Gastrocnemius medialis (tissue), 4 donors: ENCODE data around the gene PHC2. TPM values are rescaled to one million over a fixed set of nuclear protein-coding genes. Genes with fewer than 3 reads are reported as not detected.

Experiments
- ATAC-seq, 2 donors: fragments of 150-250 bp; one replicate each; pipeline ENCODE4 v1.9.1; 2016
- DNase-seq, 2 donors: peaks; one replicate each; pipeline ENCODE4 v3.0.0-alpha.2; 2019
- H3K27ac ChIP-seq, 4 donors: fragments of 200-600 bp; sonication (generic); 1 replicate in 1 of 4; 2 replicates in 3 of 4; pipeline ENCODE4 v1.5.1; 2016 to 2018; ENCODE audit warnings: mild to moderate bottlenecking in 2 of 4, moderate library complexity in 1 of 4
- H3K27me3 ChIP-seq, 3 donors: fragments of 200-600 bp; sonication (generic) in 2 of 3; 1 replicate in 1 of 3; 2 replicates in 2 of 3; pipeline versions ENCODE4 v1.5.1 to v1.6.0; 2016 to 2019; ENCODE audit warnings: mild to moderate bottlenecking in 1 of 3, moderate library complexity in 1 of 3
- H3K36me3 ChIP-seq, 2 donors: fragments of 200-600 bp; sonication (generic) in 1 of 2; one replicate each; pipeline ENCODE4 v1.5.1; 2017 to 2018
- H3K4me1 ChIP-seq, 2 donors: fragments of 200-600 bp; sonication (generic) in 1 of 2; one replicate each; pipeline ENCODE4 v1.5.1; 2016 to 2017; ENCODE audit warnings: mild to moderate bottlenecking in 2 of 2
- H3K4me3 ChIP-seq, 4 donors: fragments of 200-600 bp; sonication (generic) in 3 of 4; 1 replicate in 1 of 4; 2 replicates in 3 of 4; pipeline ENCODE4 v1.5.1; 2016 to 2019; ENCODE audit warnings: mild to moderate bottlenecking in 2 of 4
- H3K9me3 ChIP-seq, 3 donors: fragments of 200-600 bp; sonication (generic) in 2 of 3; 1 replicate in 1 of 3; 2 replicates in 2 of 3; pipeline ENCODE4 v1.5.1; 2016 to 2019
- CTCF ChIP-seq, 5 experiments: fragments of 450-650 bp in 3 of 5; fragments of 200-600 bp in 2 of 5; sonication (generic) in 2 of 5; IDR thresholded peaks in 4 of 5; conservative IDR thresholded peaks in 1 of 5; 1 replicate in 4 of 5; 2 replicates in 1 of 5; pipeline ENCODE4 v1.5.1; 2016 to 2019; ENCODE audit warnings: antibody characterized with exemption in 5 of 5, mild to moderate bottlenecking in 3 of 5, moderate library complexity in 3 of 5
- POLR2A ChIP-seq, 2 donors: fragments of 450-650 bp; IDR thresholded peaks; one replicate each; pipeline ENCODE4 v1.6.1; 2017; ENCODE audit warnings: antibody characterized with exemption in 2 of 2, mild to moderate bottlenecking in 2 of 2, moderate library complexity in 2 of 2
- in situ Hi-C, 4 donors: fragments of 200-750 bp; cut with MboI; loops; one replicate each; pipeline versions ENCODE4 v1.15.0 to v1.8.0; 2017; ENCODE audit warnings: low sequenced_read_pairs in 4 of 4
- intact Hi-C: fragments of 100-400 bp; cut with DNase I; formaldehyde crosslinking; loops from one replicate; pipeline ENCODE4 v1.15.1; 2023; ENCODE audit warnings: low total_unique reads
- total RNA-seq, 4 donors: library from RNA; depleted of rRNA; stranded (reverse); fragments of >200 nt; gene quantifications; one replicate each; pipeline versions ENCODE4 v1.1.0 to v1.2.3, GENCODE V29; 2016

Gene PHC2
- total RNA-seq, 4 donors from 2014 or later = 318 to 516 (median 364) TPM

DNA sequence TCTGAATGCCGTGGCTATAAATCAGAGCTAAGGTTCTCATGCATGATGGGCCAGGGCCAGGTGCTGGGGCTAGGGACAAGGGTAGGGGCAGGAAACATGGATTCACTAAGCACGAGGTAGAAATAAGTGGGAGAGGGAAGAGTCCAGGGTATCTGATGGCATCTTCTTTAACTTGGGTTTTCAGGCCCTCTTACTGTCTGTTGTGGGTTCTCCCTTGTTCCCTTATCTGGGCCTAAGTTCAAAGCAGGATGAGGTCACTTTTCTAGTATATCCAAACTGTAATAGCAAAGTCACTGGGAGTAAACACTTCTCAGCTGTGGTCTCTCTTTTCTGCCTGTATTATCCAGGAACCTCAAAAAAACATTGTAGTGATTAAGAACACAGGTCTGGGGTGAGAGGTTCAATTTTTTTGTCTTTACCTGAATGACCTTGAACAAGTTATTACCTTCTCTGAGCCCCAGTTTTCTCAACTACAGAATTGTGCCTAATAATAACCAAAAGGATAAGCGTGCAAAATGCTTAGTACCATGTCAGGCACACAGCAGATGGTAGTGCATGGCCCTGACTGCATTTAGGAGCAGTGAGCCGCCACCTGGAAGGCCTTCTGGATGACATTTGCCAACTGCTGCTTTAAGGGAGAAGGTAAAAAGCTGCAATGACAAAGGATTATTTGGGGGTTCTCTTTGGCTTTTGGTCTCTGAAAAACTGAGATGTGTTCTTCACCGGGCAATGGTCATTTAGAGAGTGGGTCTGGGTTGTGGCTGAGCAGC, 56.4 kb downstream of the PHC2 start:
- H3K4me1 ChIP-seq = peaks cover 17 to 20% of the 10 kb centered on the region in 2 donors
- no peak for DNase-seq
- H3K9me3 ChIP-seq = no peaks in the 10 kb centered on the region
- H3K4me3 ChIP-seq = no peak overlapping the region
- in situ Hi-C loops (loop anchor here (5.0 to 25.0 kb wide), 3 partner anchors 78 to 100 kb away; partner anchors contain the start of gene ZSCAN20 (in 3 of the 4)), intact Hi-C loops (no loop called here)
- peak; percentile 78 to 81 for ATAC-seq
- no peaks in the 10 kb centered on the region for H3K27me3 ChIP-seq
- TF ChIP-seq POLR2A (IDR thresholded peaks at IDR 0.05) = no peak
- peak overlapping the region; percentile 54 to 74 (median 72) for H3K27ac ChIP-seq
- peaks cover 0 to 9% of the 10 kb centered on the region in 2 donors for H3K36me3 ChIP-seq

GRCh38 chr1:33373606-33374005, 57.3 kb downstream of the PHC2 start:
- no peak for DNase-seq
- intact Hi-C loops (no loop called here), in situ Hi-C loops (loop anchor here in 3 of 4 donors (10.0 to 25.0 kb wide), 2 partner anchors 89 to 101 kb away; partner anchors contain the start of gene ZSCAN20 (in 3 of the 3))
- H3K27ac ChIP-seq = peak overlapping the region; percentile 54 to 74 (median 72)
- TF ChIP-seq POLR2A (IDR thresholded peaks at IDR 0.05) = no peak
- H3K9me3 ChIP-seq = no peaks in the 10 kb centered on the region
- H3K36me3 ChIP-seq = peaks cover 0 to 9% of the 10 kb centered on the region in 2 donors
- no peak overlapping the region for H3K4me3 ChIP-seq
- H3K27me3 ChIP-seq = no peaks in the 10 kb centered on the region
- no peak for ATAC-seq
- H3K4me1 ChIP-seq = peaks cover 17 to 20% of the 10 kb centered on the region in 2 donors

GRCh38 chr1:33372677-33373076, 58.2 kb downstream of the PHC2 start:
- Histone ChIP-seq H3K4me1 (peaks cover 17 to 21% of the 10 kb centered on the region in 2 donors), H3K9me3 (no peaks in the 10 kb centered on the region), H3K27me3 (no peaks in the 10 kb centered on the region), H3K36me3 (peaks cover 0 to 9% of the 10 kb centered on the region in 2 donors), H3K4me3 (no peak overlapping the region), H3K27ac (no peak overlapping the region)
- TF ChIP-seq CTCF (IDR thresholded peaks at IDR 0.05 in 4 of 5, conservative IDR thresholded peaks at IDR 0.05 in 1 of 5) (no peak), POLR2A (IDR thresholded peaks at IDR 0.05) (no peak)
- ATAC-seq (no peak), DNase-seq (no peak)
- intact Hi-C loops (no loop called here), in situ Hi-C loops (loop anchor here in 3 of 4 donors (10.0 to 25.0 kb wide), 2 partner anchors 90 to 102 kb away; partner anchors contain the start of gene ZSCAN20 (in 3 of the 3))

DNA sequence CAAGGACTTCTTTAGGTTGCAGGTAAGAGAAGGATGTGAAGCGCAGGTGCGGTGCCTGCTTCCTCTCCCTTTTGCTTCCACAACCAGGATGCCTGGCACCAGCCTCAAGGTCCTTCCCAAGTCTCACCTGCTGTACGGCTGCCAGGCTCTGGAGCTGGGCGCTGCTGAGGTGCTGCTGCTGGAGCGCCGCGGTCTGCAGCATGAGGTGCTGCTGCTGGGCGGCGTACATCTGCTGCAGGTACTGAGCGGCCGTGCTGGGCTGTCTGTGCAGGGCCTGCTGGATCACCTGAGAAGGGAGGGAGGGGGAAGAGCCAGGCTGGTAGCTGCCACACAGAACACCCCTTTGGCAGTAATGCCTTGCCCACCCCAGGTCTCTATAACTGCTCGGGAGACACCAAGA, 58.7 kb downstream of the PHC2 start:
- TF ChIP-seq POLR2A (IDR thresholded peaks at IDR 0.05) (no peak), CTCF (IDR thresholded peaks at IDR 0.05 in 4 of 5, conservative IDR thresholded peaks at IDR 0.05 in 1 of 5) (no peak)
- Histone ChIP-seq H3K4me1 (peaks cover 22 to 26% of the 10 kb centered on the region in 2 donors), H3K36me3 (peaks cover 0 to 9% of the 10 kb centered on the region in 2 donors), H3K27me3 (no peaks in the 10 kb centered on the region), H3K4me3 (no peak overlapping the region), H3K27ac (no peak overlapping the region), H3K9me3 (no peaks in the 10 kb centered on the region)
- ATAC-seq (no peak), DNase-seq (no peak)
- in situ Hi-C loops (loop anchor here in 3 of 4 donors (10.0 to 25.0 kb wide), 2 partner anchors 90 to 103 kb away; partner anchors contain the start of gene ZSCAN20 (in 3 of the 3)), intact Hi-C loops (no loop called here)

DNA sequence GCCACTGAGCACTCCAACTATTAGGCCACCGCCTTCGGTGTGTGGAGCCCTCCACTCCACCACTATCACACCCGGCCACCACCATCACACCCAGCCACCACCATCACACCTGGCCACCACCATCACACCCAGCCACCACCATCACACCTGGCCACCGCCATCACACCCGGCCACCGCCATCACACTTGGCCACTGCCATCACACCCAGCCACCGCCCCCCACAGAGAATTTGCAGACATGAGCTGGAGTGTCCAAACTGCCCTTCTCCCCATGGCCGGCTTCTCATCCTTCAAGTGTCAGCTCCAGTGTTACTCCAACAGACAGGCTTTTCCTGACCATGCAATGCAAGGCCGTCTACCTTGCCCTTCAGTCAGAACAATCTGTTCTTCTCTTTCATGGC, 59.6 kb downstream of the PHC2 start:
- TF ChIP-seq CTCF (IDR thresholded peaks at IDR 0.05 in 4 of 5, conservative IDR thresholded peaks at IDR 0.05 in 1 of 5) (no peak), POLR2A (IDR thresholded peaks at IDR 0.05) (no peak)
- H3K4me3 ChIP-seq = no peak overlapping the region
- in situ Hi-C loops = loop anchor here in 3 of 4 donors (10.0 to 25.0 kb wide), 2 partner anchors 91 to 103 kb away; partner anchors contain the start of gene ZSCAN20 (in 3 of the 3)
- peaks cover 31 to 34% of the 10 kb centered on the region in 2 donors for H3K4me1 ChIP-seq
- H3K27me3 ChIP-seq = no peaks in the 10 kb centered on the region
- H3K9me3 ChIP-seq = no peaks in the 10 kb centered on the region
- intact Hi-C loops = no loop called here
- ATAC-seq (no peak), DNase-seq (no peak)
- H3K27ac ChIP-seq = no peak overlapping the region
- H3K36me3 ChIP-seq = peaks cover 0 to 9% of the 10 kb centered on the region in 2 donors
